GM21529 (cell line): Measurements from ENCODE around the gene SLC44A2.

Experiments used
- ATAC-seq: cut with Tn5 transposase; IDR thresholded peaks from one replicate; pipeline ENCODE4 v1.9.1; 2021; ENCODE audit not compliant: unreplicated experiment

SLC44A2 gene

GRCh38 chr19:10615429-10616023, 9.8 kb upstream of the SLC44A2 start:
- no peak for ATAC-seq

DNA sequence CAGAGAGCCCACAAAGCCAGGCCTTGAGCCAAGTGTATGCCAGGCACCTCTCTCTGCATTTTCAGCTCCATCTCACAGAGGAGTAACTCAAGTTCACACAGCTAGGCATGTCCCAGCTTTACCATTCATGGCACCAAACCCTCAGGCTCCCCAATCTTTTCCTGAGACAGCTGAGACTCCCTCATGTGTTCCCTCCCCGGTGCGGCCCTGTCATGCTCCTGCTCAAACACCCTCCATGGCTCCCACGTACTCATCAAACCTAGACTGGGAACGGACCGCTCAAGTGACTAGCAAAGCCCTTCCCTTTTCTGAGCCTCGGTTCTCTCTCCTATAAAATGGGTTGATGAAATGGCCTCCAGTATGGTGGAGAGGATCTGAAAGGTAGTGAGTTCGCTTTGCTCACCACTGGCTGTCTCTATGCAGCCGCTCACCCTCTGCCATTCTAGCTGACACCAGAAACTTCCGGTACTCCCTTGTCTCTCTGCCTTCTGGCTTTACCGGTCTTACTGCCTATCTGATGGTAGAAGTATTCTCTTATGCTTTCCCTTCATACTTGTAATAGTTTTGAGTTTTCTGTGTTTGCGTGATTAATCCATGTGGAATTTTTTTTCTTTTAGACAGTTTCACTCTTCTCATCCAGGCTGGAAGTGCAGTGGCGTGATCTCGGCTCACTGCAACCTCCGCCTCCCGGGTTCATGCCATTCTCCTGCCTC, 7.8 kb upstream of the SLC44A2 start:
- no peak for ATAC-seq

GRCh38 chr19:10618846-10619245, 6.5 kb upstream of the SLC44A2 start:
- ATAC-seq = no peak

DNA sequence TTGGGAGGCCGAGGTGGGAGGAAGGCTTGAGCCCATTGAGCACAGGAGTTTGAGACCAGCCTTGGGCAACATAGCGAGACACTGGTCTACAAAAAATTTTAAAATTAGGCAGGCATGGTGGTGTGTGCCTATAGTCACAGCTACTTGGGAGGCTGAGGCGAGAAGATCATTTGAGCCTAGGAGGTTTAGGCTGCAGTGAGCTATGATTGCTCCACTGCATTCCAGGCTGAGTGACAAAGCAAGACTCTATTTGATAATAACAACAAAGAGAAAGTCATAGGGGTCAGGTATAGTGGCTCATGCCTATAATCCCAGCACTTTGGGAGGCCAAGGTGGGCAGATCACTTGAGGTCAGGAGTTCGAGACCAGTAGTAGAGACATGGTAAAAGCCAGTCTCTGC, 4.6 kb upstream of the SLC44A2 start:
- ATAC-seq = no peak

DNA sequence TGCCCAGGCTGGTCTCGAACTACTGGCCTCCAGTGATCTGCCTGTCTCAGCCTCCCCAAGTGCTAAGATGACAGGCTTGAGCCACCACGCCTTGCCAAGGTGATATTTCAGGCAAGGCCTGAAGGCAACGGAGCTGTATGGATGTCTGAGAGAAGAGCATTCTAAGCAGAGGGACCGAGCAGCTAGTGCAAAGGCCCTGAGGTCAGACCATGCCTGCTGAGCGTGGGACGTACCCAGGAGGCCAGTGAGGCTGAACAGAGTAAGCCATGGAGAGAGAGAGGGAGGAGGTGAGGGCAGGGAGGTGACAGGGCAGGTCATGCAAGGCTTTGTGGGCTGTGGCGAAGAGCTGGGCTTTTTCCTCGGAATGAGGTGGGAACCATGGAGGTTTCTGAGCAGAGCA, 3.4 kb upstream of the SLC44A2 start:
- no peak for ATAC-seq

- ATAC-seq = no peak
Observed at GRCh38 chr19:10624585-10624984, 768 bp upstream of the SLC44A2 start.

GRCh38 chr19:10625762-10626138, 397 bp downstream of the SLC44A2 start:
- no peak for ATAC-seq

- no peak for ATAC-seq
Observed at GRCh38 chr19:10631874-10632273, 6.5 kb downstream of the SLC44A2 start.

DNA sequence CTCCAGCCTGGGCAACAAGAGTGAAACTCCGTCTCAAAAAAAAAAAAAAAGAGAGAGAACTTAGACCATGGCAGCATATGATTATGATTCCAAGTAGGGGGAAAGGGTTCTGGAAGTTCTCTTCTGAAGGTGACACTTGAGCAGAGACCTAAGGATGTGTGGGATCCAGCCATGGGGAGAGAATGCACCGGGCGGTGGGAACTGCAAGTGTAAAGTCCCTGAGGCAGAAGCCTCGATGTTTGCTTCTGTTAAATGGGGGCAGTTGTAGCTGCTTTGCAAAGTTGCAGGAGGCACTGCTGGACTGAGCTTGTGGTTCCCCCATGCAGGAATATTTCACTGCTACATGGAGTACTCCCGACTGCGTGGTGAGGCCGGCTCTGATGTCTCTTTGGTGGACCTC, 9.1 kb downstream of the SLC44A2 start:
- ATAC-seq = no peak

DNA sequence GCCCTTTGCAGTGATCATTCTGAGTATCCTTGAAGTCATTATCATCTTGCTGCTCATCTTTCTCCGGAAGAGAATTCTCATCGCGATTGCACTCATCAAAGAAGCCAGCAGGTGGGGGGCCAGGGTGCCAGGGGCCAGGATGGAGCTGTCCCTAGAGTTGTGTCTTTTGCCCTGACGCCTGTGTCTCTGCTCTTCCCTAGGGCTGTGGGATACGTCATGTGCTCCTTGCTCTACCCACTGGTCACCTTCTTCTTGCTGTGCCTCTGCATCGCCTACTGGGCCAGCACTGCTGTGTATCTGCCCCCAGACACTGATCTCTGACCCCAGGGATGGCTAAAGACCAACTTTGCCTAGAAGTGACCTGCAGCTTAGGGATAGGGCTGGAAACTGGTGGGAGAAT, 9.6 kb downstream of the SLC44A2 start:
- ATAC-seq = no peak

DNA sequence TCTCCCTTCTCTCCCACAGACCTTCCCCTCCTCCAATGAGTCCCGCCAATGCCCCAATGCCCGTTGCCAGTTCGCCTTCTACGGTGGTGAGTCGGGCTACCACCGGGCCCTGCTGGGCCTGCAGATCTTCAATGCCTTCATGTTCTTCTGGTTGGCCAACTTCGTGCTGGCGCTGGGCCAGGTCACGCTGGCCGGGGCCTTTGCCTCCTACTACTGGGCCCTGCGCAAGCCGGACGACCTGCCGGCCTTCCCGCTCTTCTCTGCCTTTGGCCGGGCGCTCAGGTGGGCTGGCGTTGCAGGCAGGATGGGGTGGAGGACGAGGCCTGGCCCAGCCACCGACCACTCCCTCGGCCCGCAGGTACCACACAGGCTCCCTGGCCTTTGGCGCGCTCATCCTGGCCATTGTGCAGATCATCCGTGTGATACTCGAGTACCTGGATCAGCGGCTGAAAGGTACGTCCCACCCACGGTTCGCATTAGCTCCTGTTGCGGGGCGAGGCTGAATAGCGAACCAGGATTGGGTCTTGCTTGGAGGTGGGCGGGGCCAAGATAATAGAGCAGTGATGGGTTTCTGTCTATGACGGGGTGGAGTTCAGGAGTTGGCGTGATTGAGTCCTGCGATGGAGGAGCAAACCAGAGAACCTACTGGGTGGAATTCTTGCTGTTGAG, 11.1 kb downstream of the SLC44A2 start:
- ATAC-seq = no peak

GRCh38 chr19:10637894-10638293, 12.5 kb downstream of the SLC44A2 start:
- ATAC-seq = no peak

DNA sequence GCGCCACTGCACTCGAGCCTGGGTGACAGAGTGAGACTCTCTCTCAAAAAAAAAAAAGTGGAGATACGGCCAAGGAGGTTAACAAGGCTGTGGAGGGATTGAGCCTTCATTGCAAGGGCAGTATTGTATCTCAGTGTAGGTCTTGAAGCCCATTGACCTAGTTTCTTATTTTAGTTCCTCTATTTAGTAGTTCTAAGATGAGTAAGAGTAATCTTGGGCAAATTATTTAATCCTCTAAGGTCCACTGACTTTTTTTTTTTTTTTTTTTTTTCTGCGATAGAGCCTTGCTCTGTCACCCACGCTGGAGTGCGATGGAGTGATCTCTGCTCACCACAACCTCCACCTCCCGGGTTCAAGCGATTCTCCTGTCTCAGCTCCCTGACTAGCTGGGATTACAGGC, 14.5 kb downstream of the SLC44A2 start:
- ATAC-seq = no peak

GRCh38 chr19:10640361-10640760, 15.0 kb downstream of the SLC44A2 start:
- no peak for ATAC-seq

GRCh38 chr19:10641248-10641647, 15.9 kb downstream of the SLC44A2 start:
- no peak for ATAC-seq

- no peak for ATAC-seq
Observed at GRCh38 chr19:10642473-10643171, 17.3 kb downstream of the SLC44A2 start.

DNA sequence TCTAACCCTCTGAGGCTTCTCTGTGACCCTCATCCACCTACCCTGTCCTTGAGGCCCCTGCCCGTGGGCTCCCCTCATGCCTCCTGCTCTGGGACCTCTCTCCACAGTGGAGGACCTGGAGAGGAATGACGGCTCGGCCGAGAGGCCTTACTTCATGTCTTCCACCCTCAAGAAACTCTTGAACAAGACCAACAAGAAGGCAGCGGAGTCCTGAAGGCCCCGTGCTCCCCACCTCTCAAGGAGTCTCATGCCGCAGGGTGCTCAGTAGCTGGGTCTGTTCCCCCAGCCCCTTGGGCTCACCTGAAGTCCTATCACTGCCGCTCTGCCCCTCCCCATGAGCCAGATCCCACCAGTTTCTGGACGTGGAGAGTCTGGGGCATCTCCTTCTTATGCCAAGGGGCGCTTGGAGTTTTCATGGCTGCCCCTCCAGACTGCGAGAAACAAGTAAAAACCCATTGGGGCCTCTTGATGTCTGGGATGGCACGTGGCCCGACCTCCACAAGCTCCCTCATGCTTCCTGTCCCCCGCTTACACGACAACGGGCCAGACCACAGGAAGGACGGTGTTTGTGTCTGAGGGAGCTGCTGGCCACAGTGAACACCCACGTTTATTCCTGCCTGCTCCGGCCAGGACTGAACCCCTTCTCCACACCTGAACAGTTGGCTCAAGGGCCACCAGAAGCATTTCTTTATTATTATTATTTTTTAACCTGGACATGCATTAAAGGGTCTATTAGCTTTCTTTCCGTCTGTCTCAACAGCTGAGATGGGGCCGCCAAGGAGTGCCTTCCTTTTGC, 18.0 kb downstream of the SLC44A2 start:
- ATAC-seq = no peak

GRCh38 chr19:10643968-10644259, 18.6 kb downstream of the SLC44A2 start:
- ATAC-seq = no peak

GRCh38 chr19:10644260-10645007, 19.1 kb downstream of the SLC44A2 start:
- no peak for ATAC-seq

- ATAC-seq = no peak
Observed at GRCh38 chr19:10646456-10647159, 21.3 kb downstream of the SLC44A2 start.
